Mesothelial cell of epicardium (in vitro differentiated cells): ENCODE results near the gene TRIM71. TPM values are rescaled to one million over a fixed set of nuclear protein-coding genes. Genes with fewer than 3 reads are reported as not detected.
"Not testable (repeated sequence)": the region's sequence is repeated elsewhere in the genome, so short reads cannot be mapped to it uniquely, and the experiment has no call there.

ENCODE experiments used
- DNase-seq, 2 experiments: peaks; one replicate each; pipeline ENCODE4 v3.0.0; 2021; ENCODE audit warnings: low spot score in 2 of 2; ENCODE audit not compliant: unreplicated experiment in 2 of 2
- H3K27ac Mint-ChIP-seq: 2 replicates; pipeline ENCODE4 v1.8.0; 2021; ENCODE audit warnings: mixed read lengths
- H3K27me3 Mint-ChIP-seq: 2 replicates; pipeline ENCODE4 v1.8.0; 2021; ENCODE audit warnings: low read depth, mixed read lengths
- H3K36me3 Mint-ChIP-seq: 2 replicates; pipeline ENCODE4 v1.8.0; 2021; ENCODE audit warnings: mixed read lengths
- H3K4me1 Mint-ChIP-seq: 2 replicates; pipeline ENCODE4 v1.8.0; 2021; ENCODE audit warnings: mixed read lengths
- H3K4me3 Mint-ChIP-seq: 2 replicates; pipeline ENCODE4 v1.8.0; 2021; ENCODE audit warnings: mild to moderate bottlenecking, moderate library complexity, mixed read lengths
- H3K9me3 Mint-ChIP-seq: 2 replicates; pipeline ENCODE4 v1.8.0; 2021; ENCODE audit warnings: mixed read lengths
- CTCF ChIP-seq: fragments of 200-600 bp; sonication (generic); IDR thresholded peaks from one replicate; pipeline ENCODE4 v1.5.0; 2021; ENCODE audit warnings: antibody characterized with exemption; ENCODE audit not compliant: unreplicated experiment
- total RNA-seq: library from RNA; stranded (reverse); gene quantifications from 3 replicates; pipeline ENCODE4 v1.2.1, GENCODE V29; 2021

TRIM71 gene
- total RNA-seq, 1 donor from 2014 or later = 2.7 TPM

- H3K9me3 Mint-ChIP-seq = peaks cover 5% of the 10 kb centered on the region
- no peaks in the 10 kb centered on the region for H3K4me1 Mint-ChIP-seq
- no peak for TF ChIP-seq CTCF
- H3K27me3 Mint-ChIP-seq = no peaks in the 10 kb centered on the region
- no peak for DNase-seq
- no peak overlapping the region for H3K4me3 Mint-ChIP-seq
- no peaks in the 10 kb centered on the region for H3K36me3 Mint-ChIP-seq
- no peak overlapping the region for H3K27ac Mint-ChIP-seq
Measured at GRCh38 chr3:32940726-32941125, 122.9 kb downstream of the TRIM71 start.

GRCh38 chr3:32945136-32945535 lies 127.3 kb downstream of the TRIM71 start:
- Mint-ChIP-seq H3K4me3 (no peak overlapping the region), H3K9me3 (no peaks in the 10 kb centered on the region), H3K36me3 (no peaks in the 10 kb centered on the region), H3K4me1 (no peaks in the 10 kb centered on the region), H3K27me3 (no peaks in the 10 kb centered on the region), H3K27ac (no peak overlapping the region)
- no peak for DNase-seq
- no peak for TF ChIP-seq CTCF

GRCh38 chr3:32945598-32945997 lies 127.8 kb downstream of the TRIM71 start:
- H3K27me3 Mint-ChIP-seq, H3K9me3 Mint-ChIP-seq, H3K36me3 Mint-ChIP-seq, H3K27ac Mint-ChIP-seq, H3K4me3 Mint-ChIP-seq, H3K4me1 Mint-ChIP-seq, DNase-seq: not testable (repeated sequence)

- DNase-seq = no peak
- no peak for TF ChIP-seq CTCF
- H3K27ac Mint-ChIP-seq = no peak overlapping the region
- no peaks in the 10 kb centered on the region for H3K9me3 Mint-ChIP-seq
- no peaks in the 10 kb centered on the region for H3K36me3 Mint-ChIP-seq
- H3K4me1 Mint-ChIP-seq = no peaks in the 10 kb centered on the region
- no peaks in the 10 kb centered on the region for H3K27me3 Mint-ChIP-seq
- no peak overlapping the region for H3K4me3 Mint-ChIP-seq
Measured at GRCh38 chr3:32946973-32947788, 129.4 kb downstream of the TRIM71 start.

Other genes with a start within 250 kb of the TRIM71 start
- gene DYNC1LI1, start 247.1 kb upstream of the TRIM71 start, total RNA-seq = 22.0 to 23.9 TPM (median 22.3 TPM) in 3 replicates
- 42.9 to 48.7 TPM (median 46.8 TPM) in 3 replicates for gene CNOT10, start 132.8 kb upstream of the TRIM71 start, total RNA-seq
- 0.07 TPM in 1 of 3 replicates, not detected in the others for gene CCR4, start 133.6 kb downstream of the TRIM71 start, total RNA-seq